Measurements from ENCODE around the gene MCCC1. TPM values are rescaled to one million over a fixed set of nuclear protein-coding genes. Genes with fewer than 3 reads are reported as not detected.

MCCC1 gene
- total RNA-seq, 1 donor from 2014 or later: 37.9 TPM

DNA sequence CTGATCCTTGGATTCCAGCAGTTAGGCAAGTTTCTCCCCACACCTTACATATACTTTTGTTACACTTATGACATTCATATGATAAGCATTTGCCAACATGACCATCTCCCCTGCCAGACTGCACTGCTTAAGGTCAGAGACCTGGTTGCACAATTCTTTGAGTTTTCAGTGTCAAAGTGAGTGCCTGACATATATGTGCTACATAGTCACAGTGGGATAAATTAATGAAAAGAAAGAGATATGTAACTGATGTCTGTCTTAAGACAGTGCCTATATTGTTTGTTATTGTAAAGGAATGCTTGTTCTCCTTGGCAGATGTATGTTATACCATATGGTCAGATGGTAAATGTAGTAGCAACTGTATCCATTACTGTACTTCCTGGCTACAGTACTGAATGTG is 115.4 kb downstream of the MCCC1 start:
- Mint-ChIP-seq H3K4me3 (ENCODE audit: unreplicated experiment) (no peak overlapping the region), H3K9me3 (ENCODE audit: unreplicated experiment) (no peaks in the 10 kb centered on the region), H3K27ac (ENCODE audit: unreplicated experiment) (no peak overlapping the region), H3K36me3 (ENCODE audit: unreplicated experiment) (no peaks in the 10 kb centered on the region), H3K4me1 (ENCODE audit: unreplicated experiment) (peaks cover 8% of the 10 kb centered on the region), H3K27me3 (ENCODE audit: unreplicated experiment) (no peaks in the 10 kb centered on the region)
- TF ChIP-seq, protein P1, sequence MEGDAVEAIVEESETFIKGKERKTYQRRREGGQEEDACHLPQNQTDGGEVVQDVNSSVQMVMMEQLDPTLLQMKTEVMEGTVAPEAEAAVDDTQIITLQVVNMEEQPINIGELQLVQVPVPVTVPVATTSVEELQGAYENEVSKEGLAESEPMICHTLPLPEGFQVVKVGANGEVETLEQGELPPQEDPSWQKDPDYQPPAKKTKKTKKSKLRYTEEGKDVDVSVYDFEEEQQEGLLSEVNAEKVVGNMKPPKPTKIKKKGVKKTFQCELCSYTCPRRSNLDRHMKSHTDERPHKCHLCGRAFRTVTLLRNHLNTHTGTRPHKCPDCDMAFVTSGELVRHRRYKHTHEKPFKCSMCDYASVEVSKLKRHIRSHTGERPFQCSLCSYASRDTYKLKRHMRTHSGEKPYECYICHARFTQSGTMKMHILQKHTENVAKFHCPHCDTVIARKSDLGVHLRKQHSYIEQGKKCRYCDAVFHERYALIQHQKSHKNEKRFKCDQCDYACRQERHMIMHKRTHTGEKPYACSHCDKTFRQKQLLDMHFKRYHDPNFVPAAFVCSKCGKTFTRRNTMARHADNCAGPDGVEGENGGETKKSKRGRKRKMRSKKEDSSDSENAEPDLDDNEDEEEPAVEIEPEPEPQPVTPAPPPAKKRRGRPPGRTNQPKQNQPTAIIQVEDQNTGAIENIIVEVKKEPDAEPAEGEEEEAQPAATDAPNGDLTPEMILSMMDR (IDR thresholded peaks at IDR 0.05): no peak
- no peak for DNase-seq (ENCODE audit: extremely low spot score, unreplicated experiment)

DNA sequence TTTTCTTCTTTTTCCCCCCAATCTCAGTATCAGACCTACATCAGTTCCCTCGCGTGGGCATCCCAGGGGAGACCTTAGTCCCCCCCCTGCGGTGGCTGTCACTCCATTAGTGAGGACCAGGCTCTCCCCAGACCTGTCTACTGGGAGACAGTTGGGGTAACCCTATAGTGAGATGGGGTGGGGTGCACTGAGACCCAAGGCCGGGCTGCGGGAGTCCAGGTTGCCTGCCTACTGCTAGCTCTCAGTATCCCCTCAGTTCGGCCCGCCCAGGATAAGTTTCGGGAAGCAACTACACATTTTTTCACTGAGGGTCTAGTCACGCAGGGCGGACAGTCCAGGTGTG is 118.3 kb downstream of the MCCC1 start:
- Mint-ChIP-seq H3K9me3 (ENCODE audit: unreplicated experiment) (no peaks in the 10 kb centered on the region), H3K4me3 (ENCODE audit: unreplicated experiment) (peak overlapping the region; percentile 79), H3K27ac (ENCODE audit: unreplicated experiment) (peak overlapping the region; percentile 75), H3K27me3 (ENCODE audit: unreplicated experiment) (no peaks in the 10 kb centered on the region), H3K4me1 (ENCODE audit: unreplicated experiment) (peaks cover 19% of the 10 kb centered on the region), H3K36me3 (ENCODE audit: unreplicated experiment) (no peaks in the 10 kb centered on the region)
- TF ChIP-seq, protein P1 (IDR thresholded peaks at IDR 0.05): no peak
- no peak for DNase-seq (ENCODE audit: extremely low spot score, unreplicated experiment)

DNA sequence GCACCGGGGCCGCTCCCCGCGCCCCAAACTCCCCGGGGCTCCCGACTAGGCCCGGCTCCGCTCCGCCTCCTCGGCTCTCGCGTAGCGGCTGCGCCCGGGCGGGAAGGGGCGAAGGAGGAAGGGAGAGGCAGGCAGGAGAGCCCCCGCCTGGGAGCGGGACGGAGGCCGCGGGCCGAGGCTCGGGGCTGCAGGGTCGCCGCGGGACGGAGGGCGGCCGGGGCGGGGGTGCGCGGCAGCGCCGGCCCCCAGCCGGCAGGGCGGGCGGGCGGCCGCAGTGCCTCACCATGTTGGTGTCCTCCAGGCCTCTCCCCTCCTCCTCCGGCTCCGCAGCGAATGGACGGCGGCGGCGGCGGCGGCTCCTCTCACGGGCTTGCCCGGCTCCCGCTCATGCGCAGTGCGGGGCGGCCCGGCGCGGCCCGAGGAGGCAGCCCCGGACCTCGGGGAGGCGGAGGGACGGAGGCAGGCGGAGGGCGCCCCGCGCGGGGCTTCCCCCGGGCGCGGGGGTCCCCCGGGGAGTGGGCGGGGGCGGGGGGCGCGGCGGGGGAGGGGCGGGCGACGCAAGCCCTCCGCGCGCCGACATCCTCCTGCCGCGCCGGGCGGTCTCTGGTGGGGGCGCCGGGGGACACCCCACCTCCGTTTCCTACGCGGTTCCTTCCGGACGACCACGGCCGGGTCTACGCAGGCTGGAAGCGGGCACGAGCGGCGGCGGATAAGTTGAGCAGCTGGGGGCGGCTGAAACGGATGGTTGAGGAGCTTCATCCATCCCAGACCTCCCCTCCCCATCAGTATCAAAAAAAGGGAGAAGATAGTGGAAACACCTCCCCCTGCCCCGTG is 118.9 kb downstream of the MCCC1 start, which contains the start of gene DCUN1D1:
Gene DCUN1D1, minus strand, starts transcription at position 335 of the 834 bp plus-strand sequence. Its CDS starts 49 bp downstream, at position 286.
- DNase-seq (ENCODE audit: extremely low spot score, unreplicated experiment): peak; percentile 98
- Mint-ChIP-seq H3K4me3 (ENCODE audit: unreplicated experiment) (peak within 1 kb of the TSS; percentile 93), H3K27me3 (ENCODE audit: unreplicated experiment) (no peaks in the 10 kb centered on the region), H3K9me3 (ENCODE audit: unreplicated experiment) (no peaks in the 10 kb centered on the region), H3K36me3 (ENCODE audit: unreplicated experiment) (no peaks in the 10 kb centered on the region), H3K4me1 (ENCODE audit: unreplicated experiment) (peaks cover 19% of the 10 kb centered on the region), H3K27ac (ENCODE audit: unreplicated experiment) (peak within 1 kb of the TSS; percentile 83)
- TF ChIP-seq, protein P1 (IDR thresholded peaks at IDR 0.05): no peak

DNA sequence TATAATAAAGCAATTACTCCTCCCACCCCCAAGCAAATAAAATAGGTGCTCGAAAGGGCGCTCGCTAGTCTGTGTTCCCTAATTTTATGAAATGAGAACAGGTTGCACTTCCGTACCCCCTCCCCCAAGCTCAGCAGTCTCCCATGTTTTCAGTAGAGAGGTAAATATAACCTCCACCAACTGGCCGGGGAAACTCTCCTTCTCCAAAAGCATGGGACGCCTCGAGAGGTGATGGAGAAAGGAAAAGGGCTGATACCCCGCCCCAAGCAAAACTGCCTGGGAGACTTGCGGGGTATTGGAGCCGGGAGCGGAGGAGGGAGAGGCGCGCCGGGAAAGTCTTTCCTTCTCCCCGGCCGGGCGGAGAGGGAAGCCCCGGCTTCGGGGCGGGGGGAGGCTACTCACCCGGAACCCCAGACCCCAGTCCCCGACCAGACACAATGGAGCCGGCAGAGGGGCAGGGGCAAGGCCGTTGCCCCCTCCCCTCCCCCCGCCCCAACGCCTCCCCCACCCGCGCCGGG is 119.6 kb downstream of the MCCC1 start:
- Mint-ChIP-seq H3K4me1 (ENCODE audit: unreplicated experiment) (peaks cover 19% of the 10 kb centered on the region), H3K27ac (ENCODE audit: unreplicated experiment) (peak overlapping the region; percentile 83), H3K4me3 (ENCODE audit: unreplicated experiment) (peak overlapping the region; percentile 93), H3K27me3 (ENCODE audit: unreplicated experiment) (no peaks in the 10 kb centered on the region), H3K36me3 (ENCODE audit: unreplicated experiment) (no peaks in the 10 kb centered on the region), H3K9me3 (ENCODE audit: unreplicated experiment) (no peaks in the 10 kb centered on the region)
- TF ChIP-seq, protein P1 (IDR thresholded peaks at IDR 0.05): no peak
- DNase-seq (ENCODE audit: extremely low spot score, unreplicated experiment): no peak

DNA sequence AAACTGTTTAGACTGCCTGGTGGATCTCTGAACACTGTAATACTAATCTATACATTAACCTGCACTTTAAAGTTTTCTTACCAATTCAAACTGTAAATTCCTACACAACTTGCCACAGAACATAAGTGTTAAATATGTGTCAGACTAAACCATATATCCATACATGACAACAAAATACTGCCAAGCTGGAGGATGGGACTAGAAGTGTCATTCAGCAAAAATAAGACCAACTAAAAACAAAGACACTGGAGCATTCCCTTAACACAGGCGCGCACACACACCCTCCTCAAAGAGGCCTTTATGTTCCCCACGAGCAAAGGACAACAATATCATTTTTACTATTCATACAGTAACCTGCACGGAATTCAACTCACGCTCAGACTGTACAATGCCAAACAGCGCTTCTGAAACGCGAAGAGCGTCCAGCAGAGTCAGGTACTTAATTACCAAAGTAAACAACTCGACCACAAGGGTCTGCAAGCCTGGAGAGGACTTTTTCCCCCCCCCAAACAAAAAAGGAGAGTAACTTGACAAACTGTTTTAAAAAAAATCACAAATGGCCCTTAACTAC is 120.1 kb downstream of the MCCC1 start:
- H3K9me3 Mint-ChIP-seq (ENCODE audit: unreplicated experiment): no peaks in the 10 kb centered on the region
- H3K4me1 Mint-ChIP-seq (ENCODE audit: unreplicated experiment): peaks cover 19% of the 10 kb centered on the region
- no peak for DNase-seq (ENCODE audit: extremely low spot score, unreplicated experiment)
- H3K36me3 Mint-ChIP-seq (ENCODE audit: unreplicated experiment): no peaks in the 10 kb centered on the region
- H3K4me3 Mint-ChIP-seq (ENCODE audit: unreplicated experiment): peak overlapping the region; percentile 93
- peak overlapping the region; percentile 83 for H3K27ac Mint-ChIP-seq (ENCODE audit: unreplicated experiment)
- TF ChIP-seq, protein P1 (IDR thresholded peaks at IDR 0.05): no peak
- H3K27me3 Mint-ChIP-seq (ENCODE audit: unreplicated experiment): no peaks in the 10 kb centered on the region
